GM21717 (cell line): Measurements from ENCODE around the gene LMOD3.

Experiments
- ATAC-seq: cut with Tn5 transposase; IDR thresholded peaks from one replicate; pipeline ENCODE4 v1.9.1; 2021; ENCODE audit warnings: mild to moderate bottlenecking, moderate library complexity; ENCODE audit not compliant: unreplicated experiment

The LMOD3 gene

GRCh38 chr3:69065318-69065964 is 57.0 kb downstream of the LMOD3 start:
- no peak for ATAC-seq

- ATAC-seq: no peak
These were observed 58.8 kb downstream of the LMOD3 start for GRCh38 chr3:69063636-69064035.

GRCh38 chr3:69059688-69060087 is 62.7 kb downstream of the LMOD3 start:
- no peak for ATAC-seq

- ATAC-seq: no peak
These were observed 63.5 kb downstream of the LMOD3 start for GRCh38 chr3:69058947-69059224.

- ATAC-seq: peak; percentile 94
These were observed 64.0 kb downstream of the LMOD3 start for GRCh38 chr3:69058180-69058946.
